ENCODE data around the gene KIF26B. TPM values are rescaled to one million over a fixed set of nuclear protein-coding genes. Genes with fewer than 3 reads are reported as not detected.

Gene KIF26B
- total and polyA plus RNA-seq, 10 of the 15 experiments (the other 5 are each of a cell fraction or from before 2014, with no cell fraction given) = 0.35 to 11.6 (median 2.2) TPM

DNA sequence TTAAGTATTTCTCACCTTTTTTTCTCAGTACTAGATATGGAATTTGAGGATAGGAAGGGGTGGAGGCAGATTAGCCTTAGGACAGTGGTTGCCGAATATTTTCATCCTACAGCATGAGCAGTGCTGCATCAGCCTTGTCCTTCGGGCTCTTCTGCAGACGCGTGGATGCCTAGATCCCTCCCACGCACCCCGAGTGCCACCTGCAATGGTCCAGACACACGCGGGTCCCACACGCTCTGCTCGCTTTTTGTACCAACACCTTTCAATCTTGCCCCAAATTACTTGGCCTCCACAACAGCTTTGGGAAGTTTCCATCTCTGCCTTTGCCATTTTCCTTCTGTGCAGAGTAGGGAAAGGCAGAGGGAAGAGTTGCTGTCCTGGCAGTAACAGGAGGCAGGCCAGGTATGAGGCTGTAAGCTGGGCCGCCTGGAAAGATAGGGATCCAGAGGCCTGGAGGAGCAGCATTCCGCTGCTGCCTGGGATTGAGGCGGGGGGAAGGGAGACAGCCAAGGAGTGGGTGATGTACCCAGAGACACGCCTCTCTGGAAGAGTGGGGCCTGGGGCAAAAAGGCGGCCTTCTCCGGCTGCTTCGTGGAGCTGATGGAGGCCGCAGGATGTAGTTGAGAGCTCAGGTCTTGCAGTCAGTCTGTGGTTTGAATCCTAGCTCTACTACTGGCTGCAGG lies 467.7 kb downstream of the KIF26B start:
- Histone ChIP-seq H3K9me3 (replicated peaks; ENCODE audit: control insufficient read depth, insufficient read depth, low read length) (no peaks in the 10 kb centered on the region), H2AFZ (ENCODE audit: control insufficient read depth, low read depth, low read length) (no peak overlapping the region), H3K9ac (ENCODE audit: control insufficient read depth, insufficient read depth, low read length) (no peak overlapping the region), H3K27me3 (replicated peaks in 1 of 2; ENCODE audit: control insufficient read depth in 2 of 2, insufficient read depth in 2 of 2, low read length in 1 of 2) (no peaks in the 10 kb centered on the region), H4K20me1 (ENCODE audit: control insufficient read depth, insufficient read depth) (no peaks in the 10 kb centered on the region), H3K79me2 (ENCODE audit: control insufficient read depth, insufficient read depth, low read length) (no peaks in the 10 kb centered on the region), H3K4me2 (ENCODE audit: control insufficient read depth, insufficient read depth) (no peak overlapping the region), H3K4me1 (ENCODE audit: control insufficient read depth, insufficient read depth, low read length) (no peaks in the 10 kb centered on the region), H3K27ac (ENCODE audit: control insufficient read depth, insufficient read depth) (no peak overlapping the region), H3K36me3 (ENCODE audit: control insufficient read depth in 2 of 2, insufficient read depth in 2 of 2, low read length in 1 of 2) (no peaks in the 10 kb centered on the region), H3K4me3 (no peak overlapping the region)
- ChIA-PET SMC1A (ENCODE audit: uncharacterized antibody, unreplicated experiment) (interaction anchor here (0.6 to 1.6 kb wide), 4 partner anchors 10 to 682 kb away, joined by 3 to 6 read pairs (median 4); no protein-coding TSS in a partner anchor), CTCF (interaction anchor here (0.8 to 1.2 kb wide), 3 partner anchors 9 to 266 kb away, joined by 3 read pairs; no protein-coding TSS in a partner anchor), POLR2A (interaction anchor here (0.6 to 1.7 kb wide), 4 partner anchors 22 to 38 kb away, joined by 3 to 9 read pairs (median 6); no protein-coding TSS in a partner anchor), RAD21 (ENCODE audit: unreplicated experiment) (interaction anchor here (1.6 kb wide), 1 partner anchor 23 kb away, joined by 6 read pairs; no protein-coding TSS in a partner anchor)
- no peak for TF ChIP-seq ZNF207 (IDR thresholded peaks at IDR 0.05; ENCODE audit: borderline replicate concordance)
- TF ChIP-seq, protein P1, sequence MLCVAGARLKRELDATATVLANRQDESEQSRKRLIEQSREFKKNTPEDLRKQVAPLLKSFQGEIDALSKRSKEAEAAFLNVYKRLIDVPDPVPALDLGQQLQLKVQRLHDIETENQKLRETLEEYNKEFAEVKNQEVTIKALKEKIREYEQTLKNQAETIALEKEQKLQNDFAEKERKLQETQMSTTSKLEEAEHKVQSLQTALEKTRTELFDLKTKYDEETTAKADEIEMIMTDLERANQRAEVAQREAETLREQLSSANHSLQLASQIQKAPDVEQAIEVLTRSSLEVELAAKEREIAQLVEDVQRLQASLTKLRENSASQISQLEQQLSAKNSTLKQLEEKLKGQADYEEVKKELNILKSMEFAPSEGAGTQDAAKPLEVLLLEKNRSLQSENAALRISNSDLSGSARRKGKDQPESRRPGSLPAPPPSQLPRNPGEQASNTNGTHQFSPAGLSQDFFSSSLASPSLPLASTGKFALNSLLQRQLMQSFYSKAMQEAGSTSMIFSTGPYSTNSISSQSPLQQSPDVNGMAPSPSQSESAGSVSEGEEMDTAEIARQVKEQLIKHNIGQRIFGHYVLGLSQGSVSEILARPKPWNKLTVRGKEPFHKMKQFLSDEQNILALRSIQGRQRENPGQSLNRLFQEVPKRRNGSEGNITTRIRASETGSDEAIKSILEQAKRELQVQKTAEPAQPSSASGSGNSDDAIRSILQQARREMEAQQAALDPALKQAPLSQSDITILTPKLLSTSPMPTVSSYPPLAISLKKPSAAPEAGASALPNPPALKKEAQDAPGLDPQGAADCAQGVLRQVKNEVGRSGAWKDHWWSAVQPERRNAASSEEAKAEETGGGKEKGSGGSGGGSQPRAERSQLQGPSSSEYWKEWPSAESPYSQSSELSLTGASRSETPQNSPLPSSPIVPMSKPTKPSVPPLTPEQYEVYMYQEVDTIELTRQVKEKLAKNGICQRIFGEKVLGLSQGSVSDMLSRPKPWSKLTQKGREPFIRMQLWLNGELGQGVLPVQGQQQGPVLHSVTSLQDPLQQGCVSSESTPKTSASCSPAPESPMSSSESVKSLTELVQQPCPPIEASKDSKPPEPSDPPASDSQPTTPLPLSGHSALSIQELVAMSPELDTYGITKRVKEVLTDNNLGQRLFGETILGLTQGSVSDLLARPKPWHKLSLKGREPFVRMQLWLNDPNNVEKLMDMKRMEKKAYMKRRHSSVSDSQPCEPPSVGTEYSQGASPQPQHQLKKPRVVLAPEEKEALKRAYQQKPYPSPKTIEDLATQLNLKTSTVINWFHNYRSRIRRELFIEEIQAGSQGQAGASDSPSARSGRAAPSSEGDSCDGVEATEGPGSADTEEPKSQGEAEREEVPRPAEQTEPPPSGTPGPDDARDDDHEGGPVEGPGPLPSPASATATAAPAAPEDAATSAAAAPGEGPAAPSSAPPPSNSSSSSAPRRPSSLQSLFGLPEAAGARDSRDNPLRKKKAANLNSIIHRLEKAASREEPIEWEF (IDR thresholded peaks at IDR 0.05; ENCODE audit: insufficient replicate concordance, low read depth, low read length) = no peak
- TF ChIP-seq JUNB (IDR thresholded peaks at IDR 0.05) = no peak
- no peak for TF ChIP-seq ASH2L (IDR thresholded peaks at IDR 0.05; ENCODE audit: borderline replicate concordance, low read depth)
- TF ChIP-seq MYB (IDR thresholded peaks at IDR 0.05; ENCODE audit: borderline replicate concordance, low read depth, low read length) = no peak
- TF ChIP-seq RB1 (IDR thresholded peaks at IDR 0.05; ENCODE audit: borderline replicate concordance) = no peak
- no peak for TF ChIP-seq MTA3 (IDR thresholded peaks at IDR 0.05; ENCODE audit: borderline replicate concordance, low read length)
- no peak for TF ChIP-seq GABPA (IDR thresholded peaks at IDR 0.05; ENCODE audit: low read depth)
- no peak for TF ChIP-seq TARDBP (IDR thresholded peaks at IDR 0.05; ENCODE audit: borderline replicate concordance)
- TF ChIP-seq ZZZ3 (IDR thresholded peaks at IDR 0.05; ENCODE audit: control insufficient read depth, insufficient read length, low read depth) = no peak
- TF ChIP-seq, protein P2, sequence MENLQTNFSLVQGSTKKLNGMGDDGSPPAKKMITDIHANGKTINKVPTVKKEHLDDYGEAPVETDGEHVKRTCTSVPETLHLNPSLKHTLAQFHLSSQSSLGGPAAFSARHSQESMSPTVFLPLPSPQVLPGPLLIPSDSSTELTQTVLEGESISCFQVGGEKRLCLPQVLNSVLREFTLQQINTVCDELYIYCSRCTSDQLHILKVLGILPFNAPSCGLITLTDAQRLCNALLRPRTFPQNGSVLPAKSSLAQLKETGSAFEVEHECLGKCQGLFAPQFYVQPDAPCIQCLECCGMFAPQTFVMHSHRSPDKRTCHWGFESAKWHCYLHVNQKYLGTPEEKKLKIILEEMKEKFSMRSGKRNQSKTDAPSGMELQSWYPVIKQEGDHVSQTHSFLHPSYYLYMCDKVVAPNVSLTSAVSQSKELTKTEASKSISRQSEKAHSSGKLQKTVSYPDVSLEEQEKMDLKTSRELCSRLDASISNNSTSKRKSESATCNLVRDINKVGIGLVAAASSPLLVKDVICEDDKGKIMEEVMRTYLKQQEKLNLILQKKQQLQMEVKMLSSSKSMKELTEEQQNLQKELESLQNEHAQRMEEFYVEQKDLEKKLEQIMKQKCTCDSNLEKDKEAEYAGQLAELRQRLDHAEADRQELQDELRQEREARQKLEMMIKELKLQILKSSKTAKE (IDR thresholded peaks at IDR 0.05; ENCODE audit: low read depth, poor library complexity, severe bottlenecking) = no peak
- no peak for TF ChIP-seq ZNF622 (IDR thresholded peaks at IDR 0.05)
- no peak for TF ChIP-seq RAD21 (IDR thresholded peaks at IDR 0.05; ENCODE audit: insufficient read depth, low read depth, low read length)
- no peak for TF ChIP-seq PAX5 (IDR thresholded peaks at IDR 0.05; ENCODE audit: borderline replicate concordance, low read depth, low read length)
- ATAC-seq = no peak
- DNase-seq (ENCODE audit: low read depth, low spot score) = no peak
- FAIRE-seq = no peak
- BruUV-seq (replicated peaks) = no TSS peak
- in situ Hi-C loops (cut with MboI) = no loop called here
- WGBS (ENCODE audit: insufficient coverage, insufficient replicate concordance, low lambda C conversion rate, missing lambda C conversion rate) = 77% methylated on average over 18 of the region's 18 CpGs
- intact Hi-C loops (cut with micrococcal nuclease; ENCODE audit: unreplicated experiment) = no loop called here
